NCI-H226 (cell line): ENCODE measurements around the gene ARHGAP22.

Experiments
- DNase-seq: peaks from one replicate; pipeline ENCODE4 v3.0.0-alpha.2; 2015

The ARHGAP22 gene

DNA sequence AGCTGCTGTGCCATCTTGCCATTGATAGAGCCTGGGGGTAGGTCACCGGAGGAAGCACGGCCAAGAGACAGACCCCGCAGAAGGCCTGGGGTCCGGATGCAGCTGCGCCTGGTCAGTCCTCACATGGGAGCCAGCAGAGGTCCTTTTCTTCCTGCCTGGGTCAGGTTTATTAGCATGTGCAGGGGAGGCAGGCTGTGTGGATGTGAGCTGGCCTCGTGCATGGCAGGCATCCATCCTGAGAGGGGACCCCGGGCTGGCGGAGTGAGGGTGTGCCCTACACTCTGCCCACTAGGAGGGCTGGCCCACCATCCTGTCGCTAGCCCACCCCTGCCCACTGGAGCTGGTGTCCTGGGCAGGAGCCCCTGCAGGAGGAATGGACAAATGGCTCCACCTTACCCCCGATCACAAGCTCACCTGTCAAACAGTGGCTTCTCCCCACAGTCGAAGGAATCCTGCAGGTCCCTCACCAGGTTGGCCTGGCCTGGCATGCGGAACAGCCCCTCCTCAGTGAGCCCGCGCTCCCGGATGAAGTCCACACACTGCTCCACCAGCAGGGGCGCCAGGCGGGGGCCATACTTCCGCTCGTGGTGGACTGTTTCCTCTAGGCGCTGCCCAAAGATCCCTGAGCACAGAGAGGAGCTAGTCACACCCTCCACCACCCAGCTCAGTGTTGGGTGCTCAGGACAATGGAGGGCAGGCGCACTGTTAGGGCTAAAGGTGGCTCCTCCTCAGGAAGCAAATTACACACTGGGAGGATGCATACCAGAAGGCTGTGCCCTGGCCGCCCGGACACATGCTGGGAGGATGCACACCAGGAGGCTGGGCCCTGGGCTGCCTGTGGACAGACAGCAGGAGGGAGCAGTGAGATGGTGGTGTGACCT, 145.4 kb downstream of the ARHGAP22 start:
- DNase-seq = no peak

- DNase-seq = no peak
These were observed 146.2 kb downstream of the ARHGAP22 start for GRCh38 chr10:48458662-48459048.

DNA sequence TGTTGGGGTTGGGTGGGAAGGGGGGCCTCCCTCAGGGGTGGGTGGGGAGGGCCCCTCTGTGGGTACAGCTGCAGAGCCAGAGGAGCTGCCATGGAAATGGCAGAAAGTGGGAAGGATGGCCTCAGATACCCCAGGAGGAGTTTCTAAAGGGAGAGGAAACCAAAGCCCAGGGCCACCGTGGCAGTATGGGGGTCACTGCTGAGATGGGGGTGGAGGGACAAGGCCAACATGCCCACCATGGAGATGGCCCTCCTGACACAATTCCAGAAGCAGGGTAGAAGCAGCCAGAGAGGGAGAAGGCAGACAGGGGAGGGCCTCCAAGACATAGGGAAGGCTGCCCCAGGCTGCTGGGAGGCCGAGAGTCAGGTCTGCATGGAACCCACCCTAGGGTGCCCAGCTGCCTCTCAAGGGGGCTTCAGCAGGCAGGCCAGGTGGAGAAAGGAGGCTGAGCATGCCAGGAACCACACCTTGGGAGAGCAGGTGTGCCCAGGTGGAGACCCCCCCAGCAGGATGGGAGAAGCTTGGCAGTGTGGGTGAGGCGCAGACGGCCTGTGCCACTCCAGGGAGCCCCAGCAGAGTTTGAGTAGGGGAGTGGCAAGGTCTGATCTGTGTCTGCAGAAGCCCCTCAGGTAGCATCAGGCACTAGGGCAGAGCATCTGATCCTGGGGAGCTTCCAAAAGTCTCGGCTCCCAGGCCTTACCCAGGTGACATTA, 146.8 kb downstream of the ARHGAP22 start:
- no peak for DNase-seq

GRCh38 chr10:48456808-48457761, 147.8 kb downstream of the ARHGAP22 start:
- no peak for DNase-seq

DNA sequence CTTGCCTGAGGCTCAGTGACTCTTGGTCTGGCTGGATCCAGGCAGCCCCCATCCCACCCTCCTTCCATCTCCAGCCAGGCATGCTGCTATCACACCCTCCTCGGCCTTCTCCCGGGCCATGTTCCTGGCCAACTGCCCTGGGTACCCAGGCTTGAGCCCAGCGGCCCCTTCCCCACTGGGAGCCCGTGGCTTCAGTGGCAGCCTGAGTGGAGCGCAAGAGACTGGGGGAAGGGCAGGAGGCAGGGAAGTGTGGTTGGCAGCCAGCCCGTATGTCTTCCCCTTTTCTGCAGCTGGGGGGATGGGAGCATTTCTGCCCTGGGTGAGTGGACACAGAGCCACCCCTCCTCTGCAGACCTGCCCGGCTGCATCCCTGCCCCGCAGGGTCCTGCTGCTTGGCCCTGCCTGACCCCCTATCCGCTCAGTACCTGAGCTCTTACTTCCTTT, 148.5 kb downstream of the ARHGAP22 start:
- DNase-seq = no peak

GRCh38 chr10:48455392-48456151, 149.3 kb downstream of the ARHGAP22 start:
- no peak for DNase-seq

DNA sequence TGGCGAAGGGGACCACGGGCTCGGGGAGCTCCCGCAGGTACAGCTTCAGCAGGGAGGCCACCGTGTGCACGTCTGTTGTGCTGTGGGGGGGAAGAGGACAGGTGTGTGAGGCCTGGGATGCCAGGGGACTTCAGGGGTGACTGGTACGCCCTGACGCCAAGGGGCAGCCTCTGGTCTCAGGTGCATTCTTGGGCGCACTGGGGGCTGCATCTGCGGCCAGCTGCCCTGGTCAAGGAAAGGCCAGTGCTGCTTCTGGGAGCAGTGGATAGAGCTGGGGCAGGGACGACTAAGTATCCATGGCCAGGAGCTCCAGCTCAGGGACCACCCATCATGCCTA, 149.8 kb downstream of the ARHGAP22 start:
- no peak for DNase-seq

DNA sequence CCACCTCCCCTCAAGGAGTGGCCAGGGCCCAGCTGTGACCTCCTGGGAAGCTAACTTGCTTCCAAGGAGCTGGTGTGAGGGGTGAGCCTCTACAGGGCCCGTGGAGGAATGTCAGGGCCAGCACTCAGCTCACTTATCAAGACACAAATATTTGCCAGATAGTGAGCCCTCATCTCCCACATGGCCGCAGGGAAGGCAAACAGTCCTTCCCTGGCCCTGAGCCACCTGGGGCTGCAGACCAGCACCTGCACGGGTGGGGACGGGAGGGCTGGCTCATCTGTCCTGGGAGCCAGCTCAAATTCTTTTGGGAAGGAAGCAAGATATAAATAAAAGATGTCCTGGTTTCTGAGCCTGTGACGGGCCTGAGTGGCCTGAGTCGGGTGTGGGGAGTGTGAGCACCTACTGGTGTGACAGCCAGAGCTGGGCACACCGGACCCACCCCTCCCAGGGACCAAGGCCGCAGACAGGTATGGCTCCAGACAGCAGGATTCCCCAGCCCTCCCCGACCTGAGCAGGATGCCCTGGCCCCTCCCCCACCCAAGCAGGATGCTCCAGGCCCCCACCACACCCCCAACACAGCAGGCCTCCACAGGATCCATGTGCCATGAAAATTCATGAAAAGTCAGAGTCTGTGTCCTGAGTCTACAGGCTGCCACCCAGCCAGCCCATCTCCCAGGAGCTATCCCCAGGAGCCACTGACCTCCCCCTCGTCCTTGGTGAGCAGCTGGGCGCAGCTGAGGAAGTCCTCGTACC, 150.4 kb downstream of the ARHGAP22 start:
- peak; percentile 49 for DNase-seq

DNA sequence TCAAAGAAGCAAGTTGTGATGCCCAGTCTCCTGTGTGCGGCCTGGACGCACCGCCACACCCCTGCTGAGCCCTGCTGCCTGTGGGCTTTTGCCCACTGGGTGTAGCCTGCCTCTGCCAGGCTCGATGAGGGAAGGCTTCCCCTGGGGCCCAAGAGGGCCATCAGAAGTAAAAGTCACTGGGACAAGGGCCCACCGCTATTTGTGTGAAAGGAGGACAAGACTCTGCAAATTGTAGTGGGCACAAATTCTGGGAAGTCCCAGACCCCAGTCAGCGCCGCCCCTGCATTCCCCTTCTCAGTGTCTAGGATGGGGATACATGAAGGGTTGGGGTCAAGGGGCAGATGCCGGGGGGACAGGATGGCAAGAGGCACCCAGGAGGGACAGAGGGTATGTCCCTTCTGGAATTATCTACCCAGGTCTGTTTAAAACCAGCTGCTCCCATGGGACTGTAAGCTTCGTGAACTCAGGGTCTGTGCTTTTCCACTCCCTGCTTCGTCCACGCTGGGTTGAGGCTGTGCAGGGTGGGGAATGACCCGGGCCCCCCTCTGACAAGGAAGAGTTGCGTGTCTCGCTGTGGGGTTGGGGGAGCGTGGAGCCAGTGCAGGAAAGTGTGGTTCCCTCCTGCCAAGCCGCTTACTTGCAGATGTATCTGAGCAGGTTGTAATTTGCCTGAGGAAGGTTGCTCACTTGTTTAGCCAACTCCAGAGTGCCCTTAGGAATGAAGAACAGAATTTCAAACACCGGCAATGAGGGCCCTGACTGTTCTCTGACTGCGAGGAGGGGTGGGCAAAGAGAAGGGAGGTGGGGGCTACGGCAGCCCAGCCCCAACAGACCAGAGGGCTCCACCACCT, 151.2 kb downstream of the ARHGAP22 start:
- DNase-seq = no peak

DNA sequence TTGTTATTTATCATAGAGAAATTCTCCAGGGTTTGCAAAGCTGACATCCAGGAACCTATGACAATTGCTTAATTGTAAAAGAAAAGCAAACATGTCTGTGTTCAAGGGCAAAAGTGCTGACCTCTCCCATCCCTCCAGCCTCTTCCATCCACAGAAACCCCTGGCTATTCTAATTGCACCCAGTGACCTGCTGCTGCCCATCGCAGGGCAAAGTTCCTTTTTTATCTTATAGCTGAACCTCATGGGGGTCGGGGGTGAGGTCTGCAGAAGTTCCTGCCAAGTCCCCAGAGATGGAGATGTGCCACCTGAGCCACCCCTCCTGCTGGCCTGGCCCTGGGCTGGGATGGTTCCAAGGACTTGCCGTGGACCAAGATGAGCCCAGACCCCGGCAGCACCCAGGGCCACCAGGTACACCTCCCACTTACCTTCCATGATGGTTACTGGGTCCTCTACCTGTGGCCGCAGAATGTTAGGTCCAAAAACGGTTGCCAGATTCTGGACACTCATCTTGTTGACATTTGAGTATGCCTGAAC, 151.9 kb downstream of the ARHGAP22 start:
- DNase-seq = no peak

- DNase-seq = no peak
These were observed 152.6 kb downstream of the ARHGAP22 start for GRCh38 chr10:48451969-48452878.

DNA sequence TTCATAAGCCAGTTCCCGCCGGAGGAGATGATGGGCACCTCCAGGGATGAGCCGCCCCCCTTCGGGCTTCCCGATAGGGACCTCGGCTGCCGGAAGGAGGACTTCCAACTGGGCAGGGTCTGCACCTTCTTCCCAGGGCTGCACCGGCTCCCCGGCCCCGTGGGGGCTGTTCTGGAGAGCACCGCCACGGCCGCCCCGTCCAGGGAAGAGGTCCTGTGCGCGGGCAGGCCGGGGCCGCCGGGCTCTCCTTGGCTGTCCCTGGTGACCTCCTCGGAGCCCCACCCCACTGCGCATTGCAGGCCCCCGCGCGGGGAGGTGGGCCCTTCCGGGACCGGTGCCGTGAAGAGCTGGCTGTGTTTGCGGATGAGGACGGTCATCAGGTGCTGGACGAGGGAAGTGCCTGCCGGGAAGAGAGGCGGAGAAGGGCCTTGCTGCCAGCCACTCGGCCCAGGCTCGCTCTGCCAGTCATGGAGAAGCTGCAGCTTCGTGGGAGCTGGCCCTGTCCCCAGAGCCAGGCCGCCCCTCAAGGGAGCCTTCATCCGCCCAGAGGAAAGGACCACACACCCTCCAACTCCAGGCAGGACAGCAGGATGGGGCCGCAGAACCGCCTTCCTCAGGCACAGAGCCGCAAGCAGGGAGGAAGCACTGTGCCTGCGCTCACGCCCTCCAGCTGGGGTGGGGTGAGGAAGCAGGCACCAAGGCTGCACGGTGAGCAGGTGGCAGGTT, 154.0 kb downstream of the ARHGAP22 start:
- no peak for DNase-seq

DNA sequence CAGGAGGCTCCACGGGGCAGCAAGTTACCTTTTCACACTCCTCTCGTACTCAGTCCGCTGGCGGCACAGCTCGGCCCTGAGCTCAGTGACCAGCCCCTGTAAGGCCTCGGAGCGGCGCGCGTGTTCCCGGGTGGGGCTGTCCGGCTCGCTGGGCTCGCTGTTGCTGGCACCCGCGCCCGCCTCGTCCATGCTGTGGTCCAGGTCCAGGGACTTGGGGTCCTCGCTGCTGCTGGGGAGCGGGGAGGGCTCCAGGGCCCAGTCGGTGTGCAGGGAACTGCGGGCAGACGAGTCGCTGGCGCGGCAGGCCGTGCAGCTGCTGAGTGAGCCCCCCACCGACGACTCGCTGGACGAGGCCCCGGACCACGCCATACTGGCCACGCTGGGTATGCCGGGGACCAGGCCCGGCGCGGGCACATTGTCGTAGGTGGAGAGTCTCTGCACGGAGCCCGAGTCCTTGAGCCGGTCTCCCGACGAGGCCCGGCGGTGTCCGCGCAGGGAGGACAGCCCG, 154.6 kb downstream of the ARHGAP22 start:
- no peak for DNase-seq

DNA sequence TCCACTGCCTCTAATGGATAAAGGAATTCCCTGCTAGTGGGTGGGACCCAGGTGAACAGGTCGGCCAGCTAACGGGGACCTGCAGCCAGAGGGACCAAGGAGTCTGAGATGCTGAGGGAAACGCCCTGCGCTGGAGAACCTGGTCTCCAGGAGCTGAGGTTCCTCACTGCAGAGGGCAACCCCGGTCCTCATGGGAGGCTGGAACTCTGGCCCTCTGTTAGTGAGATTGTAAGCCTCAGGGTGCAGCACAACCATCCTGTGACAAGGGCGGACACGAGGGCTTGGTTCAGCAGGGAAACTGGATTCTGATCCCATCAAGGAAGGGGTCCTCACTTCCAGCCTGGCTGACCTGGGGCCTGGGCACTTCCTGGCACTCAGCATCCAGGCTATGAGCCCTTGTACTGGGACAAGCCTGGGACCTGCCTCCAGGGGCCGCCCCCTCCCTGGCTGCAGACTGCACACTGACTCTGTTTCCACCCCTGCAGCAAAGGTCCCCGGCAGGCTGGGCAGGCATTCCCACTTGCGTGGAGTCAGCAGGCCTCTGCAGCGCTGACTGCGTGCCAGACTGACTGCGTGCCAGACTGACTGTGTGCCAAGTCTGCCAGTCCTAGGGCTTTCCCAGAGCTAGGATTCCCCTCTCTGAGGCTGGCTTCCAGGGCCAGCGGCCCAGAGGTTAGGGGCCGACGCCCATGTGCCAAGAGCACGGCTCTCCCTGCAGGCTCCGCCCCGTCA, 155.2 kb downstream of the ARHGAP22 start:
- no peak for DNase-seq

- no peak for DNase-seq
These were observed 156.1 kb downstream of the ARHGAP22 start for GRCh38 chr10:48448796-48449195.

- DNase-seq = no peak
These were observed 157.3 kb downstream of the ARHGAP22 start for GRCh38 chr10:48447356-48448215.

GRCh38 chr10:48446785-48447184, 158.1 kb downstream of the ARHGAP22 start:
- no peak for DNase-seq
